ENCODE measurements around the gene ALG9. TPM values are rescaled to one million over a fixed set of nuclear protein-coding genes. Genes with fewer than 3 reads are reported as not detected.

The ALG9 gene
- total and polyA plus RNA-seq, 2 donors (not counting 3 experiments of a cell fraction or from before 2014, with no cell fraction given) = 29.1 to 29.4 TPM

GRCh38 chr11:111801135-111801534, 70.2 kb downstream of the ALG9 start:
- Histone ChIP-seq H3K27me3 (ENCODE audit: control insufficient read depth in 2 of 2, insufficient read depth in 2 of 2, low read length in 2 of 2) (no peaks in the 10 kb centered on the region), H3K9me3 (replicated peaks; ENCODE audit: control insufficient read depth, insufficient read depth, low read length) (no peaks in the 10 kb centered on the region), H3K36me3 (ENCODE audit: control insufficient read depth in 2 of 2, extremely low read depth in 1 of 2, insufficient read depth in 2 of 2, low read length in 2 of 2) (peaks cover 0 to 5% of the 10 kb centered on the region in 2 experiments), H3K79me2 (ENCODE audit: control insufficient read depth, insufficient read depth, low read length) (no peaks in the 10 kb centered on the region), H4K20me1 (replicated peaks; ENCODE audit: control insufficient read depth, extremely low read depth, insufficient read depth, low read length) (no peaks in the 10 kb centered on the region), H3K9ac (replicated peaks; ENCODE audit: extremely low read depth, insufficient read depth, low read length) (no peak overlapping the region), H3K4me1 (ENCODE audit: control insufficient read depth, extremely low read depth, insufficient read depth, low read length) (no peaks in the 10 kb centered on the region), H3K4me3 (replicated peaks in 1 of 3; ENCODE audit: insufficient read depth in 1 of 3, low read depth in 1 of 3, low read length in 3 of 3) (no peak overlapping the region), H3K9me1 (replicated peaks; ENCODE audit: control insufficient read depth, extremely low read depth, insufficient read depth, low read length) (no peaks in the 10 kb centered on the region), H3K27ac (ENCODE audit: insufficient read depth, low read depth, low read length) (no peak overlapping the region), H2AFZ (ENCODE audit: low read depth, low read length) (no peak overlapping the region), H3K4me2 (ENCODE audit: insufficient read depth, low read length) (no peak overlapping the region)
- BruUV-seq (replicated peaks) = no TSS peak
- dilution Hi-C loops (cut with MboI; ENCODE audit: extremely low pct_ligation_motif_present, low sequenced_read_pairs) = no loop called here
- ChIA-PET POLR2A (no interaction called here), CTCF (no interaction called here)
- intact Hi-C loops (cut with micrococcal nuclease) = no loop called here
- DNase-seq (ENCODE audit: low read depth, low spot score) = no peak
- TF ChIP-seq EZH2 (IDR thresholded peaks at IDR 0.05; ENCODE audit: borderline replicate concordance, low read depth, low read length, severe bottlenecking) (no peak), GATA2 (IDR thresholded peaks at IDR 0.05; ENCODE audit: insufficient read depth, insufficient read length, low read depth, low read length) (no peak), CTCF (IDR thresholded peaks at IDR 0.05; ENCODE audit: extremely low read depth in 1 of 2, insufficient read depth in 1 of 2, low read depth in 1 of 2, low read length in 2 of 2) (no peak), POLR2AphosphoS5 (IDR thresholded peaks at IDR 0.05; ENCODE audit: insufficient read depth, low read depth, low read length) (no peak), MAX (IDR thresholded peaks at IDR 0.05; ENCODE audit: insufficient read depth, insufficient read length) (no peak), FOS (IDR thresholded peaks at IDR 0.05; ENCODE audit: borderline replicate concordance, insufficient read depth, low read length) (no peak)
- FAIRE-seq = no peak

All from endothelial cell of umbilical vein (primary cell).